ENCODE data around the gene UGT1A9. TPM values are rescaled to one million over a fixed set of nuclear protein-coding genes. Genes with fewer than 3 reads are reported as not detected.

UGT1A9 gene
- polyA plus RNA-seq, 1 donor (not counting 4 experiments of a cell fraction or from before 2014, with no cell fraction given) = not detected

DNA sequence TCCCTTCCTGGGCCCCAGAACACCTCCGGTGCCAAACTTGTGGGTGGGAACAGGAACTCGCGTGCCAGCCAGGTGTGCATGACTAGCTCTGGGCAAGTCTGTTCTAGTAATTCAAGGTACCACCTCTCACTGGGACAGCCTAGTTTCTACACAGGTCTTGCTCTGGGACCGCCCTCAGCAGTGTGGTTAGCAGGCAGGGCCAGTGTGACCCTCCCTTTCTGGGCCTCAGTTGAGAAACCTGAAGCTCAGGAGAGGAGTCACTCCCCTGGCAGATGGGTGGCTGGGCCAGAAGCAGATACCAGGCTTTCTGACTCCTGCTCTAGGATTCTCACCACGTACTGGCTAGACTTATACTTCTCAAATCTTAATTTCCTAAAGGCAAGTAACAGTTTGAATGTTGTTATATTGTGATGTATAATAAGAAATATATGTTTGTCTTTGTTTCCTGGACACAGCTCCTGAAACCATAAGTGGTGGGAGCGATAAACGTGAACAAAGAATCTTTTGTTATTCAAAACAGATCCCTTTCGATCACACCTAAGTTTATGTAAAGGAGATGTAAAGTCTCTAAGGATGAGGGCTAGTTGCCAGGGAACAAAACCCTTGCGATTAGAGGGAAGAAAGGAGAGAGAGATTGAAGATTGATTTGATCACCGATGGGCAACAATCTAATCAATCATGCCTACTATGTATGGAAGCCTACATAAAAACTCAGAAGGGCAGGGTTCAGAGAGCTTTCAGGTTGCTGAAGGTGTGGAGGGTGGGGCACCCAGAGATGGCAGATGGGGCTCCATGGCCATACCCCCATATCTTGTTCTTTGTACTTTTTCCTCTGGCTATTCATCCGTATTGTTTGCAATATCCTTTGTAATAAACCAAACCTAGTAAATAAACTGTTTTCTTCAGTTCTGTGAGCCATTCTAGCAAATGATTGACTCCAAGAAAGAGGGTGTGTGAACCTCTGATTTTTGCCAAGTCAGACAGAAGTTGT is 20.0 kb downstream of the UGT1A9 start:
- peaks cover 53% of the 10 kb centered on the region for H3K4me1 ChIP-seq (ENCODE audit: control insufficient read depth, extremely low read depth, insufficient read depth, low read length)
- H4K20me1 ChIP-seq (ENCODE audit: control insufficient read depth, extremely low read depth, insufficient read depth, low read length) = no peaks in the 10 kb centered on the region
- FAIRE-seq (peak; percentile 99), DNase-seq (ENCODE audit: low read depth, low spot score) (peak; percentile 99)
- H3K4me2 ChIP-seq (ENCODE audit: control insufficient read depth, extremely low read depth, insufficient read depth, low read depth, low read length) = peak overlapping the region; percentile 97
- H3K9ac ChIP-seq (ENCODE audit: control insufficient read depth, extremely low read depth, insufficient read depth, low read length) = peak overlapping the region; percentile 88
- dilution Hi-C loops (cut with MboI; ENCODE audit: extremely low pct_ligation_motif_present, low sequenced_read_pairs) = no loop called here
- peaks cover 49% of the 10 kb centered on the region for H3K79me2 ChIP-seq (ENCODE audit: control insufficient read depth, insufficient read depth, low read length)
- TF ChIP-seq, protein P1, sequence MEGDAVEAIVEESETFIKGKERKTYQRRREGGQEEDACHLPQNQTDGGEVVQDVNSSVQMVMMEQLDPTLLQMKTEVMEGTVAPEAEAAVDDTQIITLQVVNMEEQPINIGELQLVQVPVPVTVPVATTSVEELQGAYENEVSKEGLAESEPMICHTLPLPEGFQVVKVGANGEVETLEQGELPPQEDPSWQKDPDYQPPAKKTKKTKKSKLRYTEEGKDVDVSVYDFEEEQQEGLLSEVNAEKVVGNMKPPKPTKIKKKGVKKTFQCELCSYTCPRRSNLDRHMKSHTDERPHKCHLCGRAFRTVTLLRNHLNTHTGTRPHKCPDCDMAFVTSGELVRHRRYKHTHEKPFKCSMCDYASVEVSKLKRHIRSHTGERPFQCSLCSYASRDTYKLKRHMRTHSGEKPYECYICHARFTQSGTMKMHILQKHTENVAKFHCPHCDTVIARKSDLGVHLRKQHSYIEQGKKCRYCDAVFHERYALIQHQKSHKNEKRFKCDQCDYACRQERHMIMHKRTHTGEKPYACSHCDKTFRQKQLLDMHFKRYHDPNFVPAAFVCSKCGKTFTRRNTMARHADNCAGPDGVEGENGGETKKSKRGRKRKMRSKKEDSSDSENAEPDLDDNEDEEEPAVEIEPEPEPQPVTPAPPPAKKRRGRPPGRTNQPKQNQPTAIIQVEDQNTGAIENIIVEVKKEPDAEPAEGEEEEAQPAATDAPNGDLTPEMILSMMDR (optimal IDR thresholded peaks at IDR 0.05 in 1 of 3, IDR thresholded peaks at IDR 0.05 in 1 of 3, conservative IDR thresholded peaks at IDR 0.05 in 1 of 3; ENCODE audit: extremely low read depth in 1 of 3, insufficient read depth in 2 of 3, low read length in 3 of 3) = no peak
- TF ChIP-seq EZH2 (IDR thresholded peaks at IDR 0.05; ENCODE audit: low read length) = no peak
- H3K36me3 ChIP-seq (ENCODE audit: control insufficient read depth in 2 of 2, extremely low read depth in 1 of 2, insufficient read depth in 2 of 2, low read length in 2 of 2) = peaks cover 0 to 5% of the 10 kb centered on the region in 2 experiments
- H3K27ac ChIP-seq (ENCODE audit: control insufficient read depth, insufficient read depth, low read length) = peak overlapping the region; percentile 95
- no peaks in the 10 kb centered on the region for H3K9me3 ChIP-seq (ENCODE audit: control insufficient read depth, low read depth, low read length)
- H3K9me1 ChIP-seq (ENCODE audit: control insufficient read depth, extremely low read depth, insufficient read depth, low read length) = no peaks in the 10 kb centered on the region
- no peaks in the 10 kb centered on the region for H3K27me3 ChIP-seq (ENCODE audit: control insufficient read depth, extremely low read depth, insufficient read depth, low read length)
- H2AFZ ChIP-seq (ENCODE audit: control insufficient read depth, low read length) = no peak overlapping the region
- peak overlapping the region; percentile 56 to 86 (median 83) for H3K4me3 ChIP-seq (ENCODE audit: control insufficient read depth in 2 of 3, extremely low read depth in 1 of 3, insufficient read depth in 2 of 3, low read depth in 1 of 3, low read length in 3 of 3)

DNA sequence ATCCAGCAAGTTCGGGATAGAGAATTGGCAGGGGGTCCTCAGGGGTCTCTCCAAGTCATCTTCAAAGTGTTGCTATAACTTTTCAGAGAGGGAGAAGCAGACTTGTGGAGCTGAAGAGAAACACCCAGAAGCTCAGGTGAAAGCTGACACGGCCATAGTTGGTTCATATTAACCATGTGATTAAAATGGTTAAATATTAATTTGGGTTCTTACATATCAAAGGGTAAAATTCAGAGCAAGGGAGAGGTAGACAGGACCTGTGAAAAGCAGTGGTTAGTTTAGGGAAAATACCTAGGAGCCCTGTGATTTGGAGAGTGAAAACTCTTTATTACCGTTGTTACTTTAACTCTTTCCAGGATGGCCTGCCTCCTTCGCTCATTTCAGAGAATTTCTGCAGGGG is 20.9 kb downstream of the UGT1A9 start, which contains the start of gene UGT1A6:
TSS of gene UGT1A6 (plus strand) at position 243 of the 400 bp plus-strand sequence. CDS start at position 358, 115 bp downstream.
- Histone ChIP-seq H3K9me1 (ENCODE audit: control insufficient read depth, extremely low read depth, insufficient read depth, low read length) (no peaks in the 10 kb centered on the region), H3K9ac (ENCODE audit: control insufficient read depth, extremely low read depth, insufficient read depth, low read length) (peak within 1 kb of the TSS; percentile 88), H3K9me3 (ENCODE audit: control insufficient read depth, low read depth, low read length) (no peaks in the 10 kb centered on the region), H3K4me3 (ENCODE audit: control insufficient read depth in 2 of 3, extremely low read depth in 1 of 3, insufficient read depth in 2 of 3, low read depth in 1 of 3, low read length in 3 of 3) (peak within 1 kb of the TSS; percentile 56 to 86 (median 83)), H3K79me2 (ENCODE audit: control insufficient read depth, insufficient read depth, low read length) (peaks cover 58% of the 10 kb centered on the region), H3K4me1 (ENCODE audit: control insufficient read depth, extremely low read depth, insufficient read depth, low read length) (peaks cover 55% of the 10 kb centered on the region), H2AFZ (ENCODE audit: control insufficient read depth, low read length) (no peak within 1 kb of the TSS), H3K36me3 (ENCODE audit: control insufficient read depth in 2 of 2, extremely low read depth in 1 of 2, insufficient read depth in 2 of 2, low read length in 2 of 2) (peaks cover 0 to 5% of the 10 kb centered on the region in 2 experiments), H4K20me1 (ENCODE audit: control insufficient read depth, extremely low read depth, insufficient read depth, low read length) (no peaks in the 10 kb centered on the region), H3K27me3 (ENCODE audit: control insufficient read depth, extremely low read depth, insufficient read depth, low read length) (no peaks in the 10 kb centered on the region), H3K4me2 (ENCODE audit: control insufficient read depth, extremely low read depth, insufficient read depth, low read depth, low read length) (peak within 1 kb of the TSS; percentile 97), H3K27ac (ENCODE audit: control insufficient read depth, insufficient read depth, low read length) (peak within 1 kb of the TSS; percentile 95)
- TF ChIP-seq, protein P1 (optimal IDR thresholded peaks at IDR 0.05 in 1 of 3, IDR thresholded peaks at IDR 0.05 in 1 of 3, conservative IDR thresholded peaks at IDR 0.05 in 1 of 3; ENCODE audit: extremely low read depth in 1 of 3, insufficient read depth in 2 of 3, low read length in 3 of 3) = no peak
- no peak for TF ChIP-seq EZH2 (IDR thresholded peaks at IDR 0.05; ENCODE audit: low read length)
- dilution Hi-C loops (cut with MboI; ENCODE audit: extremely low pct_ligation_motif_present, low sequenced_read_pairs) = no loop called here
- no peak for DNase-seq (ENCODE audit: low read depth, low spot score)
- no peak for FAIRE-seq

Measured in keratinocyte (primary cell).